Thoracic aorta (tissue), 2 donors: ENCODE data around the gene ARHGAP22. TPM values are rescaled to one million over a fixed set of nuclear protein-coding genes. Genes with fewer than 3 reads are reported as not detected.

ENCODE experiments used
- ATAC-seq: fragments of 150-250 bp; one replicate; pipeline ENCODE4 v1.8.0; 2017; ENCODE audit warnings: low read depth; ENCODE audit not compliant: insufficient number of reproducible peaks, low FRiP score
- DNase-seq: peaks from one replicate; pipeline ENCODE4 v3.0.0-alpha.2; 2020; ENCODE audit warnings: low spot score
- H3K27ac ChIP-seq, 2 donors: fragments of 200-600 bp; sonication (generic); 1 replicate in 1 of 2; 2 replicates in 1 of 2; pipeline ENCODE4 v1.5.1; 2016; ENCODE audit warnings: mild to moderate bottlenecking in 2 of 2, moderate library complexity in 2 of 2
- H3K27me3 ChIP-seq: fragments of 200-600 bp; sonication (generic); replicated peaks from 2 replicates; pipeline ENCODE4 v1.6.0; 2016; ENCODE audit warnings: mild to moderate bottlenecking; ENCODE audit not compliant: insufficient read depth
- H3K36me3 ChIP-seq: fragments of 200-600 bp; sonication (generic); one replicate; pipeline ENCODE4 v1.5.1; 2016
- H3K4me1 ChIP-seq, 2 donors: fragments of 200-600 bp; sonication (generic); 1 replicate in 1 of 2; 2 replicates in 1 of 2; pipeline versions ENCODE4 v1.5.1 to v1.6.0; 2016; ENCODE audit warnings: low read depth in 2 of 2, mild to moderate bottlenecking in 1 of 2; ENCODE audit not compliant: control insufficient read depth in 1 of 2
- H3K4me3 ChIP-seq: fragments of 200-600 bp; sonication (generic); 2 replicates; pipeline ENCODE4 v1.5.1; 2016; ENCODE audit warnings: mild to moderate bottlenecking
- H3K9me3 ChIP-seq: fragments of 200-600 bp; sonication (generic); 2 replicates; pipeline ENCODE4 v1.5.1; 2016
- total RNA-seq, 2 donors: library from RNA; depleted of rRNA; stranded (reverse); fragments of >200 nt; gene quantifications; one replicate each; pipeline versions ENCODE4 v1.1.0 to v1.2.3, GENCODE V29; 2016
- TF ChIP-seq, protein P1 (sequence below): fragments of 200-600 bp; sonication (generic); IDR thresholded peaks from one replicate; pipeline ENCODE4 v1.5.1; 2019; ENCODE audit warnings: antibody characterized with exemption

The ARHGAP22 gene
- total RNA-seq, 2 donors from 2014 or later, result 15.4 to 24.8 TPM

DNA sequence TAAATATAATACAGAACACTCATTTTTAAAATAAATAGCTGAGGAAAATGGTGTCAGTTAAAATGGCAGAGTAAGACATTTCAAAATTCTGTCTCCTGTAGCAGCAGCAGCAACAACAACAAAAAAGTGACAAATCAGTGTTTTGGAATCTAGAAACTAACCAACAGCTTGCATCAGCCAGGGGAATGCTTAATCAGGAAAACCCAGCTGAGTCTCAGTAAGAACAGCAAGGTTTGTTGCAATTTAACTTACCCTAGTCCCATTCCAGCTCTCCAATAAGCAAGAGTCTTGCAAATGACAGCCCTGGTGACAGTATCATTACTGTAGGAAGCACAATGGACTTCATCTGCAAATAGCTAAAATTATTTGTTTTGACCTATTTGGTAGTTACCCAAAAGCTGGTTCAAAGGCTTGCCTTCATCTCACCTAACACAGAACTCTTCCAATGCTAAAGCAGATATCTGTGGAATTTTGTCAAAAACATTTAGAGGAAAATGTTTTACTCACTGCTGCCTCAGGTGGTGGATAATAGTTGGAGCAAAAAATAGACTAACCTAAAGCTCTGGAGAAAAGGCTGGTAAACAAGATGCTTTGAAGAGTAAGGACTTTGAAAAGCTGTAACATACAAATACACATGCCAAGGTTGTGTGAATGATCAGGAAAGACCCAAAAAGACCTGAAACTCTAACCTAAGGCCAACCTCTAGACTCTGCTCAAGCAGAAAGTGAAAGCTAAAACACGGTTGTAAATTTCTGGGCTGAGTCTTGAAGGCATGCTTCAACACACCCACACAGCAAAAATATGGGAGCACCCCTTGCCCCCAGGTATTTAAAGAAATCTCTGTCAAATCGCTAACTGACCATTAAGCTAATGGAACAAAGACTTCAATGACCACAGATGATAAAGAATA, 9.9 kb upstream of the ARHGAP22 start:
- Histone ChIP-seq H3K4me3 (no peak overlapping the region), H3K4me1 (peaks cover 0 to 12% of the 10 kb centered on the region in 2 donors), H3K9me3 (peaks cover 2% of the 10 kb centered on the region), H3K36me3 (no peaks in the 10 kb centered on the region), H3K27ac (no peak overlapping the region), H3K27me3 (no peaks in the 10 kb centered on the region)
- TF ChIP-seq, protein P1, sequence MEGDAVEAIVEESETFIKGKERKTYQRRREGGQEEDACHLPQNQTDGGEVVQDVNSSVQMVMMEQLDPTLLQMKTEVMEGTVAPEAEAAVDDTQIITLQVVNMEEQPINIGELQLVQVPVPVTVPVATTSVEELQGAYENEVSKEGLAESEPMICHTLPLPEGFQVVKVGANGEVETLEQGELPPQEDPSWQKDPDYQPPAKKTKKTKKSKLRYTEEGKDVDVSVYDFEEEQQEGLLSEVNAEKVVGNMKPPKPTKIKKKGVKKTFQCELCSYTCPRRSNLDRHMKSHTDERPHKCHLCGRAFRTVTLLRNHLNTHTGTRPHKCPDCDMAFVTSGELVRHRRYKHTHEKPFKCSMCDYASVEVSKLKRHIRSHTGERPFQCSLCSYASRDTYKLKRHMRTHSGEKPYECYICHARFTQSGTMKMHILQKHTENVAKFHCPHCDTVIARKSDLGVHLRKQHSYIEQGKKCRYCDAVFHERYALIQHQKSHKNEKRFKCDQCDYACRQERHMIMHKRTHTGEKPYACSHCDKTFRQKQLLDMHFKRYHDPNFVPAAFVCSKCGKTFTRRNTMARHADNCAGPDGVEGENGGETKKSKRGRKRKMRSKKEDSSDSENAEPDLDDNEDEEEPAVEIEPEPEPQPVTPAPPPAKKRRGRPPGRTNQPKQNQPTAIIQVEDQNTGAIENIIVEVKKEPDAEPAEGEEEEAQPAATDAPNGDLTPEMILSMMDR, result no peak
- DNase-seq (no peak), ATAC-seq (no peak)

DNA sequence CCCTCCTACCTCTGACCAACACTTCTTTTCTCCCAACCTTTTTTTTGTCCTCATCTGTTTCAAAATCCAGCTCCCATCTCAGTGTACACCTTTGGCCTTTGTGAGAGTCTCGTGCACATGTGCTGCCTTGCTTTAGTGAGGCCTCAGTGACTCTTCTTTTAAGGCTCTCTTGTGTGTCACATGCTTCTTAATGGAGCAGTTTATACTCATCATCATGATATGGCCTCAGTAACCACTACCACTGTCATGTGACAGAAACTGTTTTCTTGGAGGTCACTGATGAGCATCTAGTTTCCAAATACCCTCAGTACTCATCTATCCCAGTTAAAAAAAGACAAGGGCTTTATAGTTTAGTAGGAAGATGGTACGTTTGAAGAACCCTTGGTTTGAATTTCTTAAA, 8.1 kb upstream of the ARHGAP22 start:
- Histone ChIP-seq H3K27me3 (no peaks in the 10 kb centered on the region), H3K9me3 (peaks cover 2% of the 10 kb centered on the region), H3K4me3 (no peak overlapping the region), H3K36me3 (no peaks in the 10 kb centered on the region), H3K4me1 (peaks cover 0 to 12% of the 10 kb centered on the region in 2 donors), H3K27ac (no peak overlapping the region)
- TF ChIP-seq, protein P1, result no peak
- ATAC-seq (no peak), DNase-seq (no peak)

DNA sequence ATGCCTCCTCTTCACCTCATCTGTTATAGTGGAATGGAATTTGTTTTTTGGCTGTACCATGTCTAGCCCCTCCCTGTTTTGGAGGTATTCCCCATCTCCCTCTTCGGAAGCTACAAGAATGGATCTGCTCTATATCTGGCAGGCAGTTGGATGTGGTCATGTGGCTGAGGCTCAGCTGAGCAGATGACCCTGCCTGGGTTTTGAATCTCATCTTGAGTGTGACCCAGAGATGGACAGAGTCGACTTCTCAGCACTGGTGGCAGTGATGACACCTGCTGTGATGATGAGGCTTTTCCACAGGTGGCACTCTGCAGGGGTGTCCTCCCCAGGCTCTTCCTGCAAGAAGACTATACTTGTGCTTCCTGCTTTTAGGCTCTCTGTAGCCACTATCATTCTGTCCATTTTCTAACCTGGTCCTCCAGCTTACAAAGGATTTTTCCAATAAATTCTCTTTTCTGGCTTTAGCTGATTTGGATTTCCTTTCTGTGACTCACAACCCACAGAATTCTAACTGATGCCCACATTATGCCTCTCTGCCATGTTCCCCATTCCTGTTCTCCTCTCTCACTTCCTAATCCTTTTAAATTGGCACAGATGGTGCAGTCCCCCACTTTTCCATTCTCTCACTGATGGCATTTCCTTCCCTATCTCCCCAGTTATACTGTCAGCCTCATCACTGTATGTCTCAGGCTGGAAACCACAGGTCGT, 7.5 kb upstream of the ARHGAP22 start:
- Histone ChIP-seq H3K9me3 (peaks cover 2% of the 10 kb centered on the region), H3K27ac (no peak overlapping the region), H3K4me1 (peaks cover 6 to 15% of the 10 kb centered on the region in 2 donors), H3K4me3 (no peak overlapping the region), H3K27me3 (no peaks in the 10 kb centered on the region), H3K36me3 (no peaks in the 10 kb centered on the region)
- no peak for ATAC-seq
- TF ChIP-seq, protein P1, result no peak
- DNase-seq, result no peak

DNA sequence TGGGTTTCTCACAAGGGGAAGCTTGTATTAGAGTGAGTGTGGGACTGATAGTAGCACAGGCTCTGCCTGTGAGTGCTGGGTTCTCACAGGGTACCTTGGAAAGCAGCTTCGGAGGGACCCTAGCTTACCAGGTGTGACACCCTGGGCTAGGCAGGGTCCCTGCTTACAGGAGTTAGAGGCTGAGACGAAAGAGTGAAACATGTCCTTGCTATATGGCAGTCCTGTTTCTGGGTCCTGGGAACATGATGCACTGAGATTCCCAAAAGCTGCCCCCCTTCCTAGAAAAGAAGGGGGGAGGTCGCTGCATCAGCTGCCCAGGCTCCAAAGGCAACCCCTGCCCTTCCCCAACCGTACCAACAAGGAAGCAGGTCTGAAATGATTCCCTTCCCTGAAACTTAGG, 6.3 kb upstream of the ARHGAP22 start:
- ATAC-seq (no peak), DNase-seq (no peak)
- no peak overlapping the region for H3K4me3 ChIP-seq
- H3K27me3 ChIP-seq, result no peaks in the 10 kb centered on the region
- H3K36me3 ChIP-seq, result no peaks in the 10 kb centered on the region
- peaks cover 6 to 21% of the 10 kb centered on the region in 2 donors for H3K4me1 ChIP-seq
- H3K9me3 ChIP-seq, result peaks cover 2% of the 10 kb centered on the region
- H3K27ac ChIP-seq, result no peak overlapping the region
- TF ChIP-seq, protein P1, result no peak

DNA sequence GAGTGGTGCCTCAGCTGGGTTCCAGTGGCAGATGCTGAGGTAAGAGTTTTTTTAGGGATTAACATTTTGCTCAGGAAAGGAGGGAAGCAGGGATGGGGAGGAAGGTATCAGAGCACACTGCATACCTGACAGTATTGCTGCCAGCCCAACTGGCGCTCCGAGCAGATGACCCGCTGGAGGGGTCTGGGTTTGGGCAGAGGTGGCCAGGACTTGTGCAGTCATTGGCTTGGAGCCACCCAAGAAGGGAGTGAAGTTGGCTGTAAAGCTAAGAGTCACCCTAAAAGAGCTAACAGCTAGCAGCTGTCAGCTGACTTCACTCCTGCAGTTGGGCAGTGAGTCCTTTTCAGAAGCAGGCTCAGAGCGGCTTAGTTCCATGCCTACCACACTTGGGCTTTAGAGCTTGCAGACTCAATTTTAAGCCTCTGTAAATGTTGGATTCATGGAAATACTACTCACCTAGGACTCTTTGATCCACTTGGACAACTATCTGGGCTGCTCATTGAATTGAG, 5.8 kb upstream of the ARHGAP22 start:
- no peak overlapping the region for H3K27ac ChIP-seq
- H3K27me3 ChIP-seq, result no peaks in the 10 kb centered on the region
- TF ChIP-seq, protein P1, result no peak
- H3K4me1 ChIP-seq, result peaks cover 6 to 25% of the 10 kb centered on the region in 2 donors
- no peak overlapping the region for H3K4me3 ChIP-seq
- no peaks in the 10 kb centered on the region for H3K36me3 ChIP-seq
- DNase-seq (no peak), ATAC-seq (no peak)
- H3K9me3 ChIP-seq, result no peaks in the 10 kb centered on the region
